NCI-H510A (cell line): ENCODE data around the gene MAPKAP1.

Experiments used
- DNase-seq: peaks from one replicate; lab custom pipeline; 2025; lab: John Stamatoyannopoulos, UW

MAPKAP1 gene

GRCh38 chr9:125430161-125431011 is 276.6 kb downstream of the MAPKAP1 start:
- no peak for DNase-seq

GRCh38 chr9:125429476-125430160 is 277.4 kb downstream of the MAPKAP1 start:
- no peak for DNase-seq

GRCh38 chr9:125428902-125429467 is 278.0 kb downstream of the MAPKAP1 start:
- no peak for DNase-seq

- DNase-seq: no peak
These were observed 278.7 kb downstream of the MAPKAP1 start for GRCh38 chr9:125428060-125428901.

GRCh38 chr9:125427556-125427955 is 279.5 kb downstream of the MAPKAP1 start:
- no peak for DNase-seq

- no peak for DNase-seq
These were observed 280.1 kb downstream of the MAPKAP1 start for GRCh38 chr9:125426926-125427325.

GRCh38 chr9:125425901-125426515 is 281.0 kb downstream of the MAPKAP1 start:
- no peak for DNase-seq

- DNase-seq: no peak
These were observed 281.7 kb downstream of the MAPKAP1 start for GRCh38 chr9:125425170-125425897.

GRCh38 chr9:125423964-125424363 is 283.0 kb downstream of the MAPKAP1 start:
- DNase-seq: no peak

GRCh38 chr9:125422853-125423252 is 284.2 kb downstream of the MAPKAP1 start:
- no peak for DNase-seq

GRCh38 chr9:125421591-125422181 is 285.3 kb downstream of the MAPKAP1 start:
- no peak for DNase-seq

- DNase-seq: no peak
These were observed 285.8 kb downstream of the MAPKAP1 start for GRCh38 chr9:125421166-125421565.

GRCh38 chr9:125418404-125418803 is 288.6 kb downstream of the MAPKAP1 start:
- no peak for DNase-seq

GRCh38 chr9:125416517-125416916 is 290.5 kb downstream of the MAPKAP1 start:
- DNase-seq: no peak

- no peak for DNase-seq
These were observed 291.2 kb downstream of the MAPKAP1 start for GRCh38 chr9:125415583-125416460.

- no peak for DNase-seq
These were observed 293.4 kb downstream of the MAPKAP1 start for GRCh38 chr9:125413579-125413978.

GRCh38 chr9:125412166-125412565 is 294.8 kb downstream of the MAPKAP1 start:
- no peak for DNase-seq

GRCh38 chr9:125411171-125411756 is 295.7 kb downstream of the MAPKAP1 start:
- DNase-seq: no peak

GRCh38 chr9:125410522-125410894 is 296.5 kb downstream of the MAPKAP1 start:
- DNase-seq: no peak
